ENCODE data around the gene LHPP. TPM values are rescaled to one million over a fixed set of nuclear protein-coding genes. Genes with fewer than 3 reads are reported as not detected.

The LHPP gene
- total RNA-seq, 1 experiment from 2014 or later, result 3.7 TPM

DNA sequence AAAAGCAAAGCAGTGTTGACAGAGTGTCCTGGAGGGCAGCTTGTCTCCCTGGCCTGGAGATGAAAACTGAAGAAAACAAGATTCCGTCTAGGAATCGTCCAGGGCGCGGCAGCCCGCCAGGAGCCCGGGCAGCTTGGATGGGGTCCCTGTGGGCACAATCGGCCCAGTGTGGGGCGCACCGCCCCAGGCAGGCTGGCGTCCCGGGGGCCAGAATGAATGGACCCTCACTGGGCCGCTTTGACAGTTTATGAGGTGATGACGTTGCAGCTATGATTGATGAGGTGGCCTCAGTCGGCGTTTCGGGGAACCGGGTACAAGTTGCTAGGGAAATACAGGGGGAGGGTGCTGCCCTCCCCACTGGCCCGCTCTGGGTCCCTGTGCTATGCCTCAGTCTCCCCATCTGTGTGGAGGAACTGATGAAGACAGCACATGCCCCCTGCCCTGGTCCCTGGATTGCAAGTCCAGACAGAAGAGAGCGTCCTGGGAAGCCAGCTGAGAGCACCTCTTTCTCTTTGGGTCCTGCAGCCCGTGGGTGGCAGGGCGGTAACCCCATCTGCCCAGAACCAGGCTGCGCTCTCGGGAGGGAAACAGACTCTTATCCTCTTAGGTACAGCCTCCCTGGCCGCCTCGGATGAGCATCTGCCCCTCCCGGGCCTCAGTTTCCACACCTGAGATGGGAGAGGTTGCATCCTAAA is 131.3 kb downstream of the LHPP start:
- CTCF ChIA-PET, result interaction anchor here (0.6 kb wide), 1 partner anchor 153 kb away, joined by 3 read pairs; no protein-coding TSS in a partner anchor
- Mint-ChIP-seq H3K4me1 (ENCODE audit: insufficient read depth, unreplicated experiment) (no peaks in the 10 kb centered on the region), H3K36me3 (ENCODE audit: insufficient read depth, unreplicated experiment) (no peaks in the 10 kb centered on the region), H3K27ac (ENCODE audit: low read depth, unreplicated experiment) (no peak overlapping the region), H3K27me3 (ENCODE audit: insufficient read depth, unreplicated experiment) (no peaks in the 10 kb centered on the region), H3K4me3 (ENCODE audit: unreplicated experiment) (no peak overlapping the region), H3K9me3 (ENCODE audit: unreplicated experiment) (peaks cover 8% of the 10 kb centered on the region)
- intact Hi-C loops (cut with micrococcal nuclease), result no loop called here
- POLR2A ChIA-PET, result interaction anchor here (1.1 kb wide), 1 partner anchor 33 kb away, joined by 4 read pairs; no protein-coding TSS in a partner anchor
- BruUV-seq (replicated peaks), result no TSS peak
- no peak for DNase-seq (ENCODE audit: unreplicated experiment)
- TF ChIP-seq, protein P1, sequence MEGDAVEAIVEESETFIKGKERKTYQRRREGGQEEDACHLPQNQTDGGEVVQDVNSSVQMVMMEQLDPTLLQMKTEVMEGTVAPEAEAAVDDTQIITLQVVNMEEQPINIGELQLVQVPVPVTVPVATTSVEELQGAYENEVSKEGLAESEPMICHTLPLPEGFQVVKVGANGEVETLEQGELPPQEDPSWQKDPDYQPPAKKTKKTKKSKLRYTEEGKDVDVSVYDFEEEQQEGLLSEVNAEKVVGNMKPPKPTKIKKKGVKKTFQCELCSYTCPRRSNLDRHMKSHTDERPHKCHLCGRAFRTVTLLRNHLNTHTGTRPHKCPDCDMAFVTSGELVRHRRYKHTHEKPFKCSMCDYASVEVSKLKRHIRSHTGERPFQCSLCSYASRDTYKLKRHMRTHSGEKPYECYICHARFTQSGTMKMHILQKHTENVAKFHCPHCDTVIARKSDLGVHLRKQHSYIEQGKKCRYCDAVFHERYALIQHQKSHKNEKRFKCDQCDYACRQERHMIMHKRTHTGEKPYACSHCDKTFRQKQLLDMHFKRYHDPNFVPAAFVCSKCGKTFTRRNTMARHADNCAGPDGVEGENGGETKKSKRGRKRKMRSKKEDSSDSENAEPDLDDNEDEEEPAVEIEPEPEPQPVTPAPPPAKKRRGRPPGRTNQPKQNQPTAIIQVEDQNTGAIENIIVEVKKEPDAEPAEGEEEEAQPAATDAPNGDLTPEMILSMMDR (IDR thresholded peaks at IDR 0.05; ENCODE audit: unreplicated experiment), result no peak

GRCh38 chr10:124593431-124593985 is 131.9 kb downstream of the LHPP start:
- POLR2A ChIA-PET, result no interaction called here
- H3K36me3 Mint-ChIP-seq (ENCODE audit: insufficient read depth, unreplicated experiment), result no peaks in the 10 kb centered on the region
- CTCF ChIA-PET, result no interaction called here
- TF ChIP-seq, protein P1 (IDR thresholded peaks at IDR 0.05; ENCODE audit: unreplicated experiment), result no peak
- intact Hi-C loops (cut with micrococcal nuclease), result no loop called here
- no peak for DNase-seq (ENCODE audit: unreplicated experiment)
- no peak overlapping the region for H3K27ac Mint-ChIP-seq (ENCODE audit: low read depth, unreplicated experiment)
- H3K4me3 Mint-ChIP-seq (ENCODE audit: unreplicated experiment), result no peak overlapping the region
- BruUV-seq (replicated peaks), result no TSS peak
- H3K4me1 Mint-ChIP-seq (ENCODE audit: insufficient read depth, unreplicated experiment), result no peaks in the 10 kb centered on the region
- H3K9me3 Mint-ChIP-seq (ENCODE audit: unreplicated experiment), result peaks cover 8% of the 10 kb centered on the region
- peaks cover 3% of the 10 kb centered on the region for H3K27me3 Mint-ChIP-seq (ENCODE audit: insufficient read depth, unreplicated experiment)

DNA sequence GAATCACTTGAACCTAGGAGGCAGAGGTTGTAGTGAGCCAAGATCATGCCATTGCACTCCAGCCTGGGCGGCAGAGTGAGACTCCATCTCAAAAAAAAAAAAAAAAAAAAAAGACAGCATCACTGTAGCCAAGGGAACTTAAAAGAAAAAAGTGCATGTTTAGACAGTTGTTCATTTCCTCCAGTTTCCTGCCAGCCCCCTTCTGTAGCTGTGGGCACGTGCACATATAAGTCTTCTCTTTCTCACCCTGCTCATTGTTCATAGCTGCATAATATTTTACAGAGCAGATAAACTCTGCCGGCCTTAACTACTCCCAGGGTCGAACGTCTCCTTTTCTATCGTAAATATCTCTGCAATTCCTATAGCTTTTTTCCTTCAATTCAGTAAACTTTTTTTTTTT is 132.6 kb downstream of the LHPP start:
- POLR2A ChIA-PET, result interaction anchor here (0.6 kb wide), 1 partner anchor 11 kb away, joined by 3 read pairs; no protein-coding TSS in a partner anchor
- H3K27me3 Mint-ChIP-seq (ENCODE audit: insufficient read depth, unreplicated experiment), result peaks cover 10% of the 10 kb centered on the region
- no peak for DNase-seq (ENCODE audit: unreplicated experiment)

More for the DNA sequence above, 132.6 kb downstream of the LHPP start:
- intact Hi-C loops (cut with micrococcal nuclease), result no loop called here
- H3K4me1 Mint-ChIP-seq (ENCODE audit: insufficient read depth, unreplicated experiment), result no peaks in the 10 kb centered on the region
- peaks cover 8% of the 10 kb centered on the region for H3K9me3 Mint-ChIP-seq (ENCODE audit: unreplicated experiment)
- H3K36me3 Mint-ChIP-seq (ENCODE audit: insufficient read depth, unreplicated experiment), result no peaks in the 10 kb centered on the region
- H3K27ac Mint-ChIP-seq (ENCODE audit: low read depth, unreplicated experiment), result no peak overlapping the region
- no peak overlapping the region for H3K4me3 Mint-ChIP-seq (ENCODE audit: unreplicated experiment)
- CTCF ChIA-PET, result interaction anchor here (0.6 kb wide), 1 partner anchor 1029 kb away, joined by 4 read pairs; no protein-coding TSS in a partner anchor
- no TSS peak for BruUV-seq (replicated peaks)
- TF ChIP-seq, protein P1 (IDR thresholded peaks at IDR 0.05; ENCODE audit: unreplicated experiment), result no peak
